HepG2 (cell line): ENCODE data around the gene SENP6. TPM values are rescaled to one million over a fixed set of nuclear protein-coding genes. Genes with fewer than 3 reads are reported as not detected.

Source experiments
- ATAC-seq: fragments of 200-7000 bp; cut with Tn5 transposase; 3 replicates; pipeline ENCODE4 v1.9.1; 2020; ENCODE audit warnings: mild to moderate bottlenecking, moderate library complexity
- BruUV-seq: library from RNA; stranded (reverse); fragments of 400-500 nt; replicated peaks from 2 replicates; lab custom pipeline; 2021; lab: Mats Ljungman, UMichigan
- CTCF ChIA-PET: fragments of 300-600 bp; formaldehyde crosslinking; extraction: SDS; loops from one replicate; lab custom pipeline; 2021; ENCODE audit warnings: low total read pairs, inconsistent platforms, low intra/inter-chr PET ratio; lab: Yijun Ruan, JAX
- POLR2A ChIA-PET: fragments of 350-600 bp; sonication (Branson Sonifier 250); formaldehyde crosslinking; loops from one replicate; lab custom pipeline; 2020; ENCODE audit warnings: antibody characterized with exemption, inconsistent platforms; lab: Yijun Ruan, JAX
- DNase-seq: peaks from one replicate; pipeline ENCODE4 v3.0.0-alpha.2; 2015; ENCODE audit warnings: low spot score
- FAIRE-seq: peaks from 3 replicates; lab custom pipeline; 2011; peaks lifted over from hg19 to GRCh38; lab: Jason Lieb, UNC
- H2AFZ ChIP-seq: one replicate; pipeline ENCODE4 v1.6.1; 2011; ENCODE audit warnings: low read length, inconsistent platforms
- H3K27ac ChIP-seq: fragments of 300-600 bp; 3 replicates; pipeline ENCODE4 v1.8.0; 2011; ENCODE audit warnings: mixed run types, mild to moderate bottlenecking, mixed read lengths, low read length, inconsistent platforms; ENCODE audit not compliant: insufficient read depth; ENCODE audit errors: extremely low read length
- H3K27me3 ChIP-seq, 2 experiments: fragments of 200-600 bp in 1 of 2; 2 replicates in 1 of 2; 3 replicates in 1 of 2; pipeline versions ENCODE4 v1.6.0 to v1.8.0; 2011; ENCODE audit warnings: low read length in 2 of 2, mild to moderate bottlenecking in 2 of 2, moderate library complexity in 2 of 2, inconsistent platforms in 1 of 2; ENCODE audit not compliant: insufficient read depth in 2 of 2, control insufficient read depth in 1 of 2
- H3K36me3 ChIP-seq, 2 experiments: fragments of 200-600 bp in 1 of 2; replicated peaks in 1 of 2; 2 replicates in 1 of 2; 3 replicates in 1 of 2; pipeline versions ENCODE4 v1.5.1 to v1.8.0; 2011; ENCODE audit warnings: low read length in 2 of 2, inconsistent platforms in 1 of 2; ENCODE audit not compliant: insufficient read depth in 2 of 2, control insufficient read depth in 1 of 2
- H3K4me1 ChIP-seq: 2 replicates; pipeline ENCODE4 v1.5.1; 2012; ENCODE audit warnings: low read length, inconsistent platforms; ENCODE audit not compliant: insufficient read depth
- H3K4me2 ChIP-seq: 2 replicates; pipeline ENCODE4 v1.6.0; 2011; ENCODE audit warnings: low read depth, low read length, inconsistent platforms
- H3K4me3 ChIP-seq, 3 experiments: fragments of 200-600 bp in 1 of 3; sonication (generic), shearing (Covaris generic) in 1 of 3; replicated peaks in 1 of 3; 2 replicates each; pipeline ENCODE4 v1.5.1; 2011 to 2016; ENCODE audit warnings: low read length in 3 of 3, inconsistent platforms in 2 of 3, low read depth in 2 of 3, mild to moderate bottlenecking in 2 of 3, control low read depth in 1 of 3, mixed read lengths in 1 of 3; ENCODE audit not compliant: insufficient read depth in 1 of 3
- H3K79me2 ChIP-seq: one replicate; pipeline ENCODE4 v1.6.1; 2011; ENCODE audit warnings: low read length, inconsistent platforms; ENCODE audit not compliant: insufficient read depth
- H3K9ac ChIP-seq: 2 replicates; pipeline ENCODE4 v1.6.0; 2011; ENCODE audit warnings: mild to moderate bottlenecking, low read depth, low read length, inconsistent platforms; ENCODE audit not compliant: insufficient read depth
- H3K9me3 ChIP-seq: 2 replicates; pipeline ENCODE4 v1.5.1; 2012; ENCODE audit warnings: mild to moderate bottlenecking, low read length
- H4K20me1 ChIP-seq: 2 replicates; pipeline ENCODE4 v1.6.0; 2011; ENCODE audit warnings: inconsistent platforms, mild to moderate bottlenecking, low read length, moderate library complexity; ENCODE audit not compliant: insufficient read depth
- ATRX ChIP-seq: sonication (generic); formaldehyde crosslinking; IDR thresholded peaks from 2 replicates; pipeline ENCODE4 v1.4.0; 2020; ENCODE audit warnings: missing genetic modification reagents, borderline replicate concordance
- CEBPB ChIP-seq: IDR thresholded peaks from 2 replicates; pipeline ENCODE4 v1.6.1; 2011; ENCODE audit warnings: low read depth, low read length, improper control_type of control experiment, borderline replicate concordance
- GATA4 ChIP-seq: sonication (generic); IDR thresholded peaks from 2 replicates; pipeline ENCODE4 v1.6.1; 2016; ENCODE audit warnings: antibody characterized with exemption, low read depth, borderline replicate concordance
- MIER2 ChIP-seq: IDR thresholded peaks from 2 replicates; pipeline ENCODE4 v1.6.1; 2016; ENCODE audit warnings: missing biosample characterization, missing genetic modification reagents
- ZBED4 ChIP-seq: sonication (generic); formaldehyde crosslinking; IDR thresholded peaks from 2 replicates; pipeline ENCODE4 v1.4.0; 2020; ENCODE audit warnings: missing genetic modification reagents, borderline replicate concordance
- ZBTB4 ChIP-seq: sonication (generic); formaldehyde crosslinking; IDR thresholded peaks from 2 replicates; pipeline ENCODE4 v1.4.0; 2020; ENCODE audit warnings: missing genetic modification reagents, mild to moderate bottlenecking, borderline replicate concordance
- ZFYVE20 ChIP-seq: sonication (generic); formaldehyde crosslinking; IDR thresholded peaks from 2 replicates; pipeline ENCODE4 v1.8.0; 2023; ENCODE audit warnings: low read depth, mild to moderate bottlenecking, moderate library complexity, missing genetic modification reagents, borderline replicate concordance
- ZNF207 ChIP-seq: fragments of 450-650 bp; IDR thresholded peaks from 2 replicates; pipeline ENCODE4 v1.6.1; 2016; ENCODE audit warnings: antibody characterized with exemption, borderline replicate concordance
- ZNF432 ChIP-seq: sonication (generic); formaldehyde crosslinking; IDR thresholded peaks from 2 replicates; pipeline ENCODE4 v1.5.0; 2020; ENCODE audit warnings: missing genetic modification reagents, mild to moderate bottlenecking, borderline replicate concordance
- ZNF616 ChIP-seq: sonication (generic); formaldehyde crosslinking; IDR thresholded peaks from 2 replicates; pipeline ENCODE4 v1.5.0; 2020; ENCODE audit warnings: low read depth, mild to moderate bottlenecking, missing genetic modification reagents
- WGBS: methylation state at CpG from one replicate; pipeline ENCODE4 v1.1.6; 2017; ENCODE audit warnings: low lambda C conversion rate; 5-methylcytosine and 5-hydroxymethylcytosine counted together
- in situ Hi-C: cut with HindIII; loops from 2 replicates; pipeline ENCODE4 v1.10.0; 2017; ENCODE audit warnings: low pct_unique_long_range_greater_than_20kb; ENCODE audit not compliant: extremely low pct_ligation_motif_present
- intact Hi-C: fragments of 100-400 bp; cut with micrococcal nuclease; formaldehyde crosslinking; loops from one replicate; pipeline ENCODE4 v1.10.0; 2022; ENCODE audit not compliant: unreplicated experiment
- polyA plus RNA-seq, 8 experiments: library from polyadenylated mRNA; depleted of rRNA in 3 of 8; stranded (reverse) in 7 of 8; unstranded in 1 of 8; fragments of >200 nt; fragmentation: Illumina TruSeq in 4 of 8; extraction: Trizol in 4 of 8; gene quantifications; 2 replicates each; pipeline versions ENCODE4 v1.2.1 to v1.2.3, GENCODE V29; 2011 to 2016; ENCODE audit warnings: low read depth in 4 of 8, missing spikeins in 1 of 8, mixed read lengths in 1 of 8; ENCODE audit not compliant: insufficient read depth in 1 of 8
- total RNA-seq, 5 experiments: library from RNA; depleted of rRNA; stranded (reverse); fragments of >200 nt; fragmentation: Illumina TruSeq; extraction: Trizol; gene quantifications; 2 replicates each; pipeline ENCODE4 v1.2.3, GENCODE V29; 2016; ENCODE audit warnings: low read depth in 1 of 5

SENP6 gene
- total and polyA plus RNA-seq, 2 of the 13 experiments (the other 11 are each of a cell fraction or from before 2014, with no cell fraction given): 21.9 to 50.1 TPM

GRCh38 chr6:75755704-75756103, 154.0 kb downstream of the SENP6 start:
- DNase-seq (no peak), FAIRE-seq (no peak), ATAC-seq (no peak)
- intact Hi-C loops: no loop called here
- Histone ChIP-seq H3K27me3 (no peaks in the 10 kb centered on the region), H3K36me3 (no peaks in the 10 kb centered on the region), H3K4me1 (peaks cover 25% of the 10 kb centered on the region), H3K9ac (no peak overlapping the region), H2AFZ (no peak overlapping the region), H3K4me2 (no peak overlapping the region), H3K79me2 (peaks cover 2% of the 10 kb centered on the region), H3K9me3 (no peaks in the 10 kb centered on the region), H3K27ac (no peak overlapping the region), H4K20me1 (no peaks in the 10 kb centered on the region), H3K4me3 (no peak overlapping the region)
- no TSS peak for BruUV-seq
- ChIA-PET CTCF (no interaction called here), POLR2A (no interaction called here)
- TF ChIP-seq ATRX (CRISPR knock-in tag): no peak
- peak; percentile 27; the same call in 1 of the 2 replicates for TF ChIP-seq CEBPB
- in situ Hi-C loops: no loop called here
- 92% methylated on average over 5 of the region's 5 CpGs for WGBS

- ChIA-PET POLR2A (no interaction called here), CTCF (no interaction called here)
- intact Hi-C loops: no loop called here
- H3K27me3 ChIP-seq: no peaks in the 10 kb centered on the region
- no peak overlapping the region for H3K4me2 ChIP-seq
- no peaks in the 10 kb centered on the region for H3K36me3 ChIP-seq
- peaks cover 16% of the 10 kb centered on the region for H3K4me1 ChIP-seq
- H3K9ac ChIP-seq: no peak overlapping the region
- DNase-seq: no peak
- 85% methylated on average over 3 of the region's 3 CpGs for WGBS
- no peak; the same call in 2 of the 3 replicates for ATAC-seq
- in situ Hi-C loops: no loop called here
- H3K79me2 ChIP-seq: peaks cover 2% of the 10 kb centered on the region
- no peak for FAIRE-seq
- no peak overlapping the region for H3K27ac ChIP-seq
- H4K20me1 ChIP-seq: no peaks in the 10 kb centered on the region
- H3K9me3 ChIP-seq: no peaks in the 10 kb centered on the region
- no peak overlapping the region for H3K4me3 ChIP-seq
- no peak overlapping the region for H2AFZ ChIP-seq
- no TSS peak for BruUV-seq
- TF ChIP-seq ZNF432 (no peak), MIER2 (CRISPR knock-in tag) (no peak), ZNF616 (no peak), GATA4 (no peak), ZBED4 (no peak), ZNF207 (no peak), ZBTB4 (CRISPR knock-in tag) (no peak), ZFYVE20 (CRISPR knock-in tag) (no peak)
These were observed 155.6 kb downstream of the SENP6 start for GRCh38 chr6:75757295-75757694.
